Loucy (cell line): ENCODE measurements around the gene EGFLAM.
A peak's percentile ranks its signal among the peaks of the same experiment; 100 is the strongest.

ENCODE experiments used
- EZH2phosphoT487 ChIP-seq: fragments of 200-600 bp; IDR thresholded peaks from 2 replicates; pipeline ENCODE4 v1.6.1; 2018; ENCODE audit warnings: antibody characterized with exemption, mild to moderate bottlenecking, moderate library complexity, borderline replicate concordance
- TF ChIP-seq, protein P1 (sequence below): fragments of 200-600 bp; sonication (generic); conservative IDR thresholded peaks from 2 replicates; pipeline ENCODE4 v1.5.1; 2014; ENCODE audit warnings: mild to moderate bottlenecking, antibody characterized with exemption, low read length

DNA sequence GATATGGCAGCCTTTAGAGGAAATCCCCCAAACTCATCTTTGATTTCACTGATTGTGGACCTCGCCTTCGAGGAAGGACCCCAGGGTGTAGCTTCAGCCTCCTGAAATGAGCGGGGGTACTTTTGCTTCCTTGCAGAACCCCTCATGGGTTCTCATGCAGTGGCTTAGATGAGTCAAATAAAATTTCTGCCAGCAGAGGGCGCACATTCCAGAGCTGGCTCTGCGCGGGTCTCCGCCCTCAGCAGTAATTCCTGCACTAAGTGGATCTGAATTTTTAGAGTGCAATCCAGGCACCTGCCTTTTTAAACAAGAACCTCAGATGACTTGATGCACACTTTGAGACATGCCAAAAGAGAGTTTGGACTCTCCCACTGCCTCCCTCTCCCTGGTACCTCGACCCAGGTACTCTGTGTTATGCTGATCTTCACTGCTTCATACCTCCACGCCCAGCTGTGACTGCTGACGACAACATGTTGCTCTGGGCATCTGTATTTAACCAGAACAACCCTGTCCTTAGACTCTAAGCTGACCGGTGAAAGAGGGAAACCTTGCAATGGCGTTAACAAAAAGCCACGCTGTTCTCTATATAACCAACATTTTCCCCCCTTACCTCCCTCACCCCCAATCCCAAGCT is 7.3 kb downstream of the EGFLAM start:
- TF ChIP-seq, protein P1, sequence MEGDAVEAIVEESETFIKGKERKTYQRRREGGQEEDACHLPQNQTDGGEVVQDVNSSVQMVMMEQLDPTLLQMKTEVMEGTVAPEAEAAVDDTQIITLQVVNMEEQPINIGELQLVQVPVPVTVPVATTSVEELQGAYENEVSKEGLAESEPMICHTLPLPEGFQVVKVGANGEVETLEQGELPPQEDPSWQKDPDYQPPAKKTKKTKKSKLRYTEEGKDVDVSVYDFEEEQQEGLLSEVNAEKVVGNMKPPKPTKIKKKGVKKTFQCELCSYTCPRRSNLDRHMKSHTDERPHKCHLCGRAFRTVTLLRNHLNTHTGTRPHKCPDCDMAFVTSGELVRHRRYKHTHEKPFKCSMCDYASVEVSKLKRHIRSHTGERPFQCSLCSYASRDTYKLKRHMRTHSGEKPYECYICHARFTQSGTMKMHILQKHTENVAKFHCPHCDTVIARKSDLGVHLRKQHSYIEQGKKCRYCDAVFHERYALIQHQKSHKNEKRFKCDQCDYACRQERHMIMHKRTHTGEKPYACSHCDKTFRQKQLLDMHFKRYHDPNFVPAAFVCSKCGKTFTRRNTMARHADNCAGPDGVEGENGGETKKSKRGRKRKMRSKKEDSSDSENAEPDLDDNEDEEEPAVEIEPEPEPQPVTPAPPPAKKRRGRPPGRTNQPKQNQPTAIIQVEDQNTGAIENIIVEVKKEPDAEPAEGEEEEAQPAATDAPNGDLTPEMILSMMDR, result peak; percentile 86
- no peak for TF ChIP-seq EZH2phosphoT487
